Activated CD8-positive, alpha-beta T cell treated with anti-CD3 and anti-CD28 coated beads, Interleukin-2, amount 10 ng/mL, durations not matched to agents 7 days and 5 days (primary cell): ENCODE measurements around the gene DCTN3. TPM values are rescaled to one million over a fixed set of nuclear protein-coding genes. Genes with fewer than 3 reads are reported as not detected.

Experiments
- ATAC-seq: fragments of 150-1000 bp; cut with Tn5 transposase; one replicate; pipeline ENCODE4 v1.10.0; 2021; ENCODE audit warnings: moderate library complexity
- CTCF ChIA-PET: fragments of 350-600 bp; sonication (Branson Sonifier 250); formaldehyde crosslinking; loops from one replicate; lab custom pipeline; 2021; ENCODE audit warnings: antibody characterized with exemption; lab: Charles Lee
- POLR2A ChIA-PET: fragments of 350-600 bp; sonication (Branson Sonifier 250); formaldehyde crosslinking; loops from one replicate; lab custom pipeline; 2021; ENCODE audit warnings: antibody characterized with exemption; lab: Charles Lee
- DNase-seq: peaks from one replicate; pipeline ENCODE4 v3.0.0-alpha.2; 2020
- H3K27ac Mint-ChIP-seq: one replicate; pipeline ENCODE4 v1.8.0; 2021; ENCODE audit warnings: mild to moderate bottlenecking, mixed read lengths
- H3K27me3 Mint-ChIP-seq: one replicate; pipeline ENCODE4 v1.8.0; 2021; ENCODE audit warnings: low read depth, mixed read lengths
- H3K36me3 Mint-ChIP-seq: one replicate; pipeline ENCODE4 v1.8.0; 2021; ENCODE audit warnings: low read depth, mixed read lengths
- H3K4me1 Mint-ChIP-seq: one replicate; pipeline ENCODE4 v1.8.0; 2021; ENCODE audit warnings: low read depth, mixed read lengths
- H3K4me3 Mint-ChIP-seq: one replicate; pipeline ENCODE4 v1.8.0; 2021; ENCODE audit warnings: mild to moderate bottlenecking, mixed read lengths
- H3K9me3 Mint-ChIP-seq: one replicate; pipeline ENCODE4 v1.8.0; 2022; ENCODE audit warnings: mixed read lengths; ENCODE audit not compliant: insufficient read depth
- total RNA-seq, 2 experiments: library from RNA; stranded (reverse); gene quantifications; one replicate each; pipeline ENCODE4 v1.2.3, GENCODE V29; 2021

Gene DCTN3
- total RNA-seq, 2 experiments from 2014 or later, result 134 to 140 TPM

GRCh38 chr9:34568774-34569173 lies 51.5 kb downstream of the DCTN3 start:
- no peaks in the 10 kb centered on the region for H3K36me3 Mint-ChIP-seq
- ATAC-seq, result no peak
- no peaks in the 10 kb centered on the region for H3K9me3 Mint-ChIP-seq
- peaks cover 24% of the 10 kb centered on the region for H3K27me3 Mint-ChIP-seq
- no peaks in the 10 kb centered on the region for H3K4me1 Mint-ChIP-seq
- no peak for DNase-seq
- POLR2A ChIA-PET, result no interaction called here
- CTCF ChIA-PET, result interaction anchor here (1.3 kb wide), 1 partner anchor 35 kb away, joined by 3 read pairs; no protein-coding TSS in a partner anchor
- no peak overlapping the region for H3K27ac Mint-ChIP-seq
- H3K4me3 Mint-ChIP-seq, result no peak overlapping the region

DNA sequence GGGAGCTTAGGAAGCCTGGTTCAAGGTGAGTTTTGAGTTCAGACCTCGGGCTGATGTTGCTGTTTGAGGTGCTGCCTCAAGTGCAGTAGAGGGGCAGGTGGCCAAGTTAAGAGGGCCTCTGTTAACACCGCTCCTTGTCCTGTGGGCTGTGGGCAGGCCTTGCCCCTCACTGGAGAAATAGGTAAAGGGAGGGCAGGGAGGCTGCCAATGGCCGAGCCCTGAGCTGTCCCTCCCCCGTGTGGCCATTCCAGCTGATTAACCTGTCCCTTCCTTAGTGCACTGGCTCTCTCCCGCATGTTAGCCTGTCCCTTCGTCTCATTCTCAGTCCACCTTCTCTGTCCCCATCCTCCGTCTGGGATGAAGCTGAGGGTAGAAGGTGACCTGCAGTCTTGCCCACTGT lies 52.2 kb downstream of the DCTN3 start:
- Mint-ChIP-seq H3K9me3 (no peaks in the 10 kb centered on the region), H3K4me1 (no peaks in the 10 kb centered on the region), H3K4me3 (no peak overlapping the region), H3K36me3 (no peaks in the 10 kb centered on the region), H3K27ac (no peak overlapping the region), H3K27me3 (peaks cover 28% of the 10 kb centered on the region)
- DNase-seq (no peak), ATAC-seq (no peak)
- CTCF ChIA-PET, result interaction anchor here (1.3 kb wide), 1 partner anchor 36 kb away, joined by 3 read pairs; no protein-coding TSS in a partner anchor
- POLR2A ChIA-PET, result no interaction called here

DNA sequence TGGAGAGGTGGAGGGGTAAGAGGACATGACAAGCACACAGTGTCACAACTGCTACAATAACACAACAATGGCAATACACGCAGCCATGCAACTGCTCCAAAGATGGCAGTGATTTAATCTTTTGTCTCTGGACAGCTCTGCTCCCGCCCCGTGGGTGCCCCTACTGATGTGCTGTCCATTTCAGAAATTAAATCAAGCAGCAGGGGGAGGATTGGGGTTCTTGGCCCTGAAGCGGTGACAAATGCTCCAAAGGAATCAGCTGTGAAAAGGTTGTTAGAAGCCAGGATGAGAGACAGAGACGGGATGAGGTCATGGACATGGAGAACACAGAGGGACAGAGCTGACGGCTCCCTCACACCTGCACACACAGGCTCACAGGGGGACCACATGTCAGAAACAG lies 53.3 kb downstream of the DCTN3 start:
- Mint-ChIP-seq H3K4me1 (no peaks in the 10 kb centered on the region), H3K36me3 (no peaks in the 10 kb centered on the region), H3K27ac (no peak overlapping the region), H3K27me3 (peaks cover 28% of the 10 kb centered on the region), H3K4me3 (no peak overlapping the region), H3K9me3 (no peaks in the 10 kb centered on the region)
- POLR2A ChIA-PET, result no interaction called here
- DNase-seq (no peak), ATAC-seq (no peak)
- CTCF ChIA-PET, result no interaction called here

GRCh38 chr9:34566322-34566721 lies 54.0 kb downstream of the DCTN3 start:
- Mint-ChIP-seq H3K36me3 (no peaks in the 10 kb centered on the region), H3K4me1 (no peaks in the 10 kb centered on the region), H3K4me3 (no peak overlapping the region), H3K27ac (no peak overlapping the region), H3K9me3 (no peaks in the 10 kb centered on the region), H3K27me3 (peaks cover 28% of the 10 kb centered on the region)
- no peak for ATAC-seq
- ChIA-PET CTCF (no interaction called here), POLR2A (no interaction called here)
- no peak for DNase-seq

DNA sequence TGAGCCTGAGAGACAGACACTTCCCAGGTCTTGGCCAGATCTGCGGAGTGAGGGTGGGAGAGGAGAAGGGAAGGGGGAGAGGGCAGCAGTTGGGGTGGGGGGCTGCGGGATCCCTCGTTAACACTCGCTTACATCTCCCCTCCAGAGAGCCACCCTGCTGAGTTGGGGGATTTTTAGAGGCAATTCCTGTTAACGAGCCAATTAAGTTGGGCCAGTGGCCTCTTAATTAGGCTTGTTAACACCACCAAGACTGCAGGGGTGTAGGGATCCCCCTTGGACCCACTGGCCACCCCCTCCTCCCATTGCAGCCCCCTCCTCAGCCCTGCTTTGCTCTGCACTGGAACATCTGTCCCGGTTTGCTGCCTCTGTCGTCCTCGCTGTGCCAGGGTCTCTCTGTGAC lies 54.4 kb downstream of the DCTN3 start:
- Mint-ChIP-seq H3K4me1 (no peaks in the 10 kb centered on the region), H3K27ac (no peak overlapping the region), H3K4me3 (no peak overlapping the region), H3K9me3 (no peaks in the 10 kb centered on the region), H3K27me3 (peaks cover 28% of the 10 kb centered on the region), H3K36me3 (no peaks in the 10 kb centered on the region)
- ATAC-seq (no peak), DNase-seq (no peak)
- POLR2A ChIA-PET, result no interaction called here
- CTCF ChIA-PET, result no interaction called here

DNA sequence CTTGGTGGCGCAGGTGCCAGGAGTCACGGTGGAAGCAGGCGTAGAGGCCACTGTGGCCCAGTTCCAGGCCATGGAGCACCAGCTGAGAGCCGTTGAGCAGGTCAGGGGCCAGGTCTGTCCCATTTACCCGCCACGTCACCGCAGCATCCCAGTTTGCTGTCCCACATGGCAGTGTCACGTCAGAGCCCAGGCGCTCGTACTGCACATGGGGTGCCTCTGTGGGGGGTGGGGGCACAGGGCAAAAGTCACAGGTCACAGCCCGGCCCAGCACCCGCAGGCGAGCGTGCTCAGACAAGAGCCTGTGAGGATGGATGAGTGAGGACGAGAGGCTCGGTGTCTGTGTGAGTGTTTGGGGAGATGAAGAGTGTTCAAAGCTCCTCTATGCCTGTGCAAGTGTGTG lies 55.7 kb downstream of the DCTN3 start:
- ChIA-PET CTCF (no interaction called here), POLR2A (no interaction called here)
- Mint-ChIP-seq H3K36me3 (no peaks in the 10 kb centered on the region), H3K4me1 (no peaks in the 10 kb centered on the region), H3K4me3 (no peak overlapping the region), H3K9me3 (no peaks in the 10 kb centered on the region), H3K27me3 (peaks cover 28% of the 10 kb centered on the region), H3K27ac (no peak overlapping the region)
- ATAC-seq (no peak), DNase-seq (no peak)

Other genes with a start within 250 kb of the DCTN3 start
- 1 to 10 TPM; 8.8 to 9.1 TPM for gene MYORG, start 243.6 kb downstream of the DCTN3 start, total RNA-seq
- 1 to 10 TPM; 7.5 to 8.3 TPM for gene FAM219A, start 161.9 kb downstream of the DCTN3 start, total RNA-seq
- not detected for gene DNAI1, start 161.7 kb downstream of the DCTN3 start, total RNA-seq
- gene ENHO, start 97.5 kb downstream of the DCTN3 start, total RNA-seq, result not detected
- not detected for gene CNTFR, start 30.8 kb downstream of the DCTN3 start, total RNA-seq
- gene RPP25L, start 8.4 kb downstream of the DCTN3 start, total RNA-seq, result 10 to 100 TPM; 23.2 to 26.4 TPM
- gene ARID3C, start 8.6 kb upstream of the DCTN3 start, total RNA-seq, result under 1 TPM in 1 of 2 experiments, not detected in 1; 0.34 TPM
- gene SIGMAR1, start 17.3 kb upstream of the DCTN3 start, total RNA-seq, result 10 to 100 TPM; 66.7 to 66.9 TPM
- gene GALT, start 26.2 kb upstream of the DCTN3 start, total RNA-seq, result 10 to 100 TPM; 79.1 to 83.9 TPM
- 10 to 100 TPM; 33.0 to 38.8 TPM for gene IL11RA, start 31.7 kb upstream of the DCTN3 start, total RNA-seq
- gene CCL27, start 42.2 kb upstream of the DCTN3 start, total RNA-seq, result not detected
- gene CCL19, start 70.8 kb upstream of the DCTN3 start, total RNA-seq, result not detected
- gene CCL21, start 89.6 kb upstream of the DCTN3 start, total RNA-seq, result not detected